Measurements from ENCODE around the gene COPE.

The COPE gene

GRCh38 chr19:18900700-18901481, 18.3 kb downstream of the COPE start:
- peaks cover 4% of the 10 kb centered on the region for H3K4me1 ChIP-seq (ENCODE audit: control insufficient read depth, insufficient read depth, low read length, poor library complexity, severe bottlenecking)
- H3K36me3 ChIP-seq (ENCODE audit: control insufficient read depth, insufficient read depth, low read length): peaks cover 50% of the 10 kb centered on the region
- DNase-seq: no peak
- H3K9me3 ChIP-seq (ENCODE audit: control insufficient read depth, low read length): no peaks in the 10 kb centered on the region
- H3K27ac ChIP-seq (ENCODE audit: insufficient read depth, low read length, poor library complexity, severe bottlenecking): no peak overlapping the region
- peaks cover 5% of the 10 kb centered on the region for H3K27me3 ChIP-seq (replicated peaks; ENCODE audit: control insufficient read depth, insufficient read depth, low read length, poor library complexity, severe bottlenecking)
- H3K4me3 ChIP-seq (ENCODE audit: insufficient read depth, low read depth, low read length, poor library complexity, severe bottlenecking): no peak overlapping the region

- no peak overlapping the region for H3K27ac ChIP-seq (ENCODE audit: insufficient read depth, low read length, poor library complexity, severe bottlenecking)
- peaks cover 40% of the 10 kb centered on the region for H3K36me3 ChIP-seq (ENCODE audit: control insufficient read depth, insufficient read depth, low read length)
- peaks cover 9% of the 10 kb centered on the region for H3K4me1 ChIP-seq (ENCODE audit: control insufficient read depth, insufficient read depth, low read length, poor library complexity, severe bottlenecking)
- H3K27me3 ChIP-seq (replicated peaks; ENCODE audit: control insufficient read depth, insufficient read depth, low read length, poor library complexity, severe bottlenecking): peaks cover 12% of the 10 kb centered on the region
- no peaks in the 10 kb centered on the region for H3K9me3 ChIP-seq (ENCODE audit: control insufficient read depth, low read length)
- no peak for DNase-seq
- H3K4me3 ChIP-seq (ENCODE audit: insufficient read depth, low read depth, low read length, poor library complexity, severe bottlenecking): no peak overlapping the region
Observed at GRCh38 chr19:18899624-18900560, 19.3 kb downstream of the COPE start.

- peaks cover 9% of the 10 kb centered on the region for H3K4me1 ChIP-seq (ENCODE audit: control insufficient read depth, insufficient read depth, low read length, poor library complexity, severe bottlenecking)
- peaks cover 30% of the 10 kb centered on the region for H3K36me3 ChIP-seq (ENCODE audit: control insufficient read depth, insufficient read depth, low read length)
- no peak overlapping the region for H3K27ac ChIP-seq (ENCODE audit: insufficient read depth, low read length, poor library complexity, severe bottlenecking)
- no peaks in the 10 kb centered on the region for H3K9me3 ChIP-seq (ENCODE audit: control insufficient read depth, low read length)
- H3K4me3 ChIP-seq (ENCODE audit: insufficient read depth, low read depth, low read length, poor library complexity, severe bottlenecking): no peak overlapping the region
- no peak for DNase-seq
- peaks cover 16% of the 10 kb centered on the region for H3K27me3 ChIP-seq (replicated peaks; ENCODE audit: control insufficient read depth, insufficient read depth, low read length, poor library complexity, severe bottlenecking)
Observed at GRCh38 chr19:18898607-18899408, 20.4 kb downstream of the COPE start.

GRCh38 chr19:18898081-18898606, 21.0 kb downstream of the COPE start:
- H3K27me3 ChIP-seq (replicated peaks; ENCODE audit: control insufficient read depth, insufficient read depth, low read length, poor library complexity, severe bottlenecking): peaks cover 16% of the 10 kb centered on the region
- H3K4me3 ChIP-seq (ENCODE audit: insufficient read depth, low read depth, low read length, poor library complexity, severe bottlenecking): no peak overlapping the region
- peaks cover 27% of the 10 kb centered on the region for H3K36me3 ChIP-seq (ENCODE audit: control insufficient read depth, insufficient read depth, low read length)
- no peaks in the 10 kb centered on the region for H3K9me3 ChIP-seq (ENCODE audit: control insufficient read depth, low read length)
- H3K27ac ChIP-seq (ENCODE audit: insufficient read depth, low read length, poor library complexity, severe bottlenecking): no peak overlapping the region
- H3K4me1 ChIP-seq (ENCODE audit: control insufficient read depth, insufficient read depth, low read length, poor library complexity, severe bottlenecking): peaks cover 9% of the 10 kb centered on the region
- no peak for DNase-seq

GRCh38 chr19:18897094-18898029, 21.8 kb downstream of the COPE start:
- H3K27me3 ChIP-seq (replicated peaks; ENCODE audit: control insufficient read depth, insufficient read depth, low read length, poor library complexity, severe bottlenecking): peaks cover 16% of the 10 kb centered on the region
- DNase-seq: no peak
- H3K9me3 ChIP-seq (ENCODE audit: control insufficient read depth, low read length): no peaks in the 10 kb centered on the region
- peaks cover 27% of the 10 kb centered on the region for H3K36me3 ChIP-seq (ENCODE audit: control insufficient read depth, insufficient read depth, low read length)
- no peak overlapping the region for H3K4me3 ChIP-seq (ENCODE audit: insufficient read depth, low read depth, low read length, poor library complexity, severe bottlenecking)
- H3K27ac ChIP-seq (ENCODE audit: insufficient read depth, low read length, poor library complexity, severe bottlenecking): no peak overlapping the region
- H3K4me1 ChIP-seq (ENCODE audit: control insufficient read depth, insufficient read depth, low read length, poor library complexity, severe bottlenecking): peaks cover 9% of the 10 kb centered on the region

- Histone ChIP-seq H3K4me3 (ENCODE audit: insufficient read depth, low read depth, low read length, poor library complexity, severe bottlenecking) (no peak overlapping the region), H3K27me3 (replicated peaks; ENCODE audit: control insufficient read depth, insufficient read depth, low read length, poor library complexity, severe bottlenecking) (peaks cover 16% of the 10 kb centered on the region), H3K36me3 (ENCODE audit: control insufficient read depth, insufficient read depth, low read length) (peaks cover 24% of the 10 kb centered on the region), H3K27ac (ENCODE audit: insufficient read depth, low read length, poor library complexity, severe bottlenecking) (no peak overlapping the region), H3K9me3 (ENCODE audit: control insufficient read depth, low read length) (no peaks in the 10 kb centered on the region), H3K4me1 (ENCODE audit: control insufficient read depth, insufficient read depth, low read length, poor library complexity, severe bottlenecking) (peaks cover 9% of the 10 kb centered on the region)
- DNase-seq: no peak
Observed at GRCh38 chr19:18896421-18896841, 22.8 kb downstream of the COPE start.

DNA sequence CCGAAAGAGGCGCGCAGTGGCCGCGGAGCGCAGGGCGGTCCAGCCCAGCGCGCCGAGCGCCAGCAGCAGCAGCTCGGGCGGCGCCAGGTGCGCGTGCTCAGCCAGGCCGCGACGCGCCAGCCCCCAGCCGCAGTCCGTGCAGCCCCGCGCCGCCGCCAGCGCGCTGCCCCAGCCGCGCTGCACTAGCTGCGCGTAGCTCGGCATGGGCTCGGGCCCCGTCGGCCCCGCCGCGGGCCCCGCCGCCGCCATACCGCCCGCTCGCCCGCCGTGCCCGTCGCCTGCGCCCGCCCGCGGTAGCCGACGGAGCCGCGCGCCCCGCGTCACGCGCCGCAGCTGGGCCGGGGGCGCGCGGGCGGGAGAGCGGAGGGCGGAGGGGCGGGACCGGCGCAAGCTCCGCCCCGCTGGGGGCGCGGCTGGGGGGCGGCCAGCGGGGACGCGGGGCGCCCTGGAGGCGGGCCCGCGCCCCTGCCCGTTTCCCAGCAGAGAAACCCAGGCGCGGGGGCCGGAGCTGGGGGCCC, 23.3 kb downstream of the COPE start, which contains the start of gene CERS1:
CERS1 (minus strand) TSS at position 335 of the 518 bp plus-strand sequence; CDS start at position 249, 86 bp downstream.
- Histone ChIP-seq H3K9me3 (ENCODE audit: control insufficient read depth, low read length) (no peaks in the 10 kb centered on the region), H3K4me3 (ENCODE audit: insufficient read depth, low read depth, low read length, poor library complexity, severe bottlenecking) (no peak within 1 kb of the TSS), H3K4me1 (ENCODE audit: control insufficient read depth, insufficient read depth, low read length, poor library complexity, severe bottlenecking) (peaks cover 9% of the 10 kb centered on the region), H3K27me3 (replicated peaks; ENCODE audit: control insufficient read depth, insufficient read depth, low read length, poor library complexity, severe bottlenecking) (peaks cover 16% of the 10 kb centered on the region), H3K36me3 (ENCODE audit: control insufficient read depth, insufficient read depth, low read length) (peaks cover 19% of the 10 kb centered on the region), H3K27ac (ENCODE audit: insufficient read depth, low read length, poor library complexity, severe bottlenecking) (no peak within 1 kb of the TSS)
- DNase-seq: no peak

DNA sequence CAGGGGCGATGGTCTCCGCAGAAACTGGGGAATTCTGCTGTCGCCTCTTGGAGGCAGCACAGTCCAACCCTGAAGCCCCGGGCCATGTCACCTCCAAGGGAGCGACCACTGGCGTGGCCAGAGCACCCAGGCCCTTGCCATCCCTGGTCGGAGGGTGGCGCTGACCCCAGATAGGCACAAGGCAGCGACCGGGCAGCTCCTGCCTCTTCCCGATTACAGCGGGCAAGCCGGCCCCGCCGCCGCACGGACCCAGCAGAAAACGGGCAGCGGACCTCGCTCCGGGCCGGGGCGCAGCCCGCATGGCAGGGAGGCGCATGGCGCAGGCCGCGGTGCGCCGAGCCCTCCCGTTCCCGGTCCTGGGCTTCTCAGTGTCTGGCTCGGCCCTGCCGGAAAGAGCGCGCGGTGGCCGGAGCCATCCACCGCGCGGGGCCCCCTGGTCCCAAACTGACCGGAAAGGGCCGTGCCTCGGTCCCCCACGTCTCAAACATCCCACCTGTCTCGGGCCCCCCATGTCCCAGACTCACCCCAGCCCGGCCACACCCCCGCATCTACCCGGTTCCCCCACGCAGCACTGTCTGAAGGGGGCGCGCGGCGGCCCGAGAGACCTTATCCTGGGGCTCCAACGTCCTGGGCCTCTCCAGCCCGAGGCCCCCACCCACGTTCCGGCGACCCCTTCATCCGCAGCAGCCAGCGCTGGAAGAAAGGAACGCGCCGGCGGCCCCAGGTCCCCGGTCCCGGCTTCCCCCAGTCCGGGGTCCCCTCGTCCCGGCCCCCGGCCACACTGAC, 24.0 kb downstream of the COPE start:
- peaks cover 16% of the 10 kb centered on the region for H3K27me3 ChIP-seq (replicated peaks; ENCODE audit: control insufficient read depth, insufficient read depth, low read length, poor library complexity, severe bottlenecking)
- peaks cover 12% of the 10 kb centered on the region for H3K36me3 ChIP-seq (ENCODE audit: control insufficient read depth, insufficient read depth, low read length)
- H3K9me3 ChIP-seq (ENCODE audit: control insufficient read depth, low read length): no peaks in the 10 kb centered on the region
- no peak overlapping the region for H3K4me3 ChIP-seq (ENCODE audit: insufficient read depth, low read depth, low read length, poor library complexity, severe bottlenecking)
- peaks cover 9% of the 10 kb centered on the region for H3K4me1 ChIP-seq (ENCODE audit: control insufficient read depth, insufficient read depth, low read length, poor library complexity, severe bottlenecking)
- H3K27ac ChIP-seq (ENCODE audit: insufficient read depth, low read length, poor library complexity, severe bottlenecking): no peak overlapping the region
- DNase-seq: no peak

Data from effector memory CD4-positive, alpha-beta T cell (primary cell).